Measurements from ENCODE around the gene AP1M1. TPM values are rescaled to one million over a fixed set of nuclear protein-coding genes. Genes with fewer than 3 reads are reported as not detected.

Gene AP1M1
- total RNA-seq, 1 experiment from 2014 or later: 30.3 TPM

DNA sequence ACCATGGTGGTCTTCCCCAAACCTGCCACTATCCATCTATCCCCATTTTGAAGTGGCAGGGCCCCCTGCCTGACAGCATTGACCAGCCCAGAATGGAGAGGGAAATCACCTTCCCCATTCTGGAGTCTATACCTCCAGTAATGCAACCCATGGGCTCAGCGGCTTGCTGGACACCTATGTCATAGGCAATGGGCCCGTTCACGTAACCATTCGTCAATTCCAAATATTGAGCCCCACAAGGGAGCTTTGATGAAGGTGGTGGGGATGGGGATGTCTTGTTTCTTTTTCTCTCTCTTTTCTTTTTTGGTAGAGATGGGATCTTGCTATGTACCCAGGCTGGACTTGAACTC is 63.1 kb downstream of the AP1M1 start:
- Histone ChIP-seq H3K9ac (ENCODE audit: extremely low read depth, insufficient read length, low read length) (no peak overlapping the region), H3T11ph (ENCODE audit: low read length) (no peak overlapping the region), H3K23ac (ENCODE audit: insufficient read length, low read depth, low read length) (no peak overlapping the region), H4K5ac (ENCODE audit: insufficient read length, low read depth, low read length) (no peak overlapping the region), H4K91ac (ENCODE audit: insufficient read length, low read depth, low read length) (no peak overlapping the region), H3K14ac (ENCODE audit: insufficient read depth, low read length) (no peak overlapping the region), H4K8ac (replicated peaks; ENCODE audit: insufficient read length, low read depth, low read length) (no peak overlapping the region), H3K56ac (ENCODE audit: insufficient read length, low read depth, low read length) (no peak overlapping the region), H3K18ac (ENCODE audit: insufficient read length, low read depth, low read length) (no peak overlapping the region), H2BK5ac (ENCODE audit: insufficient read length, low read length) (no peak overlapping the region), H3K23me2 (ENCODE audit: insufficient read length, low read depth, low read length, poor library complexity, severe bottlenecking) (no peaks in the 10 kb centered on the region), H3K27me3 (ENCODE audit: insufficient read depth, low read length) (no peaks in the 10 kb centered on the region), H3K4ac (ENCODE audit: low read depth, low read length) (no peak overlapping the region), H4K20me1 (ENCODE audit: control insufficient read depth, insufficient read depth, insufficient read length) (no peaks in the 10 kb centered on the region), H2BK120ac (ENCODE audit: low read depth, low read length, poor library complexity, severe bottlenecking) (no peak overlapping the region), H2BK12ac (ENCODE audit: insufficient read length, low read depth, low read length) (no peak overlapping the region), H2BK15ac (ENCODE audit: low read depth, low read length) (no peak overlapping the region), H2AK5ac (ENCODE audit: insufficient read length, low read length) (no peak overlapping the region), H3K79me1 (ENCODE audit: insufficient read depth, low read depth, low read length, poor library complexity, severe bottlenecking) (no peaks in the 10 kb centered on the region), H2BK20ac (ENCODE audit: low read depth, low read length, poor library complexity, severe bottlenecking) (no peak overlapping the region), H3K27ac (ENCODE audit: insufficient read length, low read depth, low read length) (no peak overlapping the region), H2AFZ (ENCODE audit: low read length) (no peak overlapping the region), H3K4me2 (ENCODE audit: insufficient read depth, insufficient read length, low read length) (no peak overlapping the region), H3K9me3 (ENCODE audit: control insufficient read depth, low read depth, low read length) (no peaks in the 10 kb centered on the region), H3K4me1 (ENCODE audit: insufficient read depth, low read length) (no peaks in the 10 kb centered on the region), H3K79me2 (ENCODE audit: insufficient read depth, low read length) (no peaks in the 10 kb centered on the region)
- Mint-ChIP-seq H3K9me3 (no peaks in the 10 kb centered on the region), H3K27me3 (ENCODE audit: low read depth) (peaks cover 2% of the 10 kb centered on the region; the same call in 1 of the 2 replicates), H3K4me1 (peaks cover 0 to 16% of the 10 kb centered on the region in 2 experiments; a peak in 2 of 4 replicates), H3K27ac (no peak overlapping the region), H3K4me3 (no peak overlapping the region), H3K36me3 (ENCODE audit: insufficient read depth in 1 of 3, low read depth in 3 of 3) (no peaks in the 10 kb centered on the region; a peak in 1 of 7 replicates)
- DNase-seq: no peak
- TF ChIP-seq, protein P1, sequence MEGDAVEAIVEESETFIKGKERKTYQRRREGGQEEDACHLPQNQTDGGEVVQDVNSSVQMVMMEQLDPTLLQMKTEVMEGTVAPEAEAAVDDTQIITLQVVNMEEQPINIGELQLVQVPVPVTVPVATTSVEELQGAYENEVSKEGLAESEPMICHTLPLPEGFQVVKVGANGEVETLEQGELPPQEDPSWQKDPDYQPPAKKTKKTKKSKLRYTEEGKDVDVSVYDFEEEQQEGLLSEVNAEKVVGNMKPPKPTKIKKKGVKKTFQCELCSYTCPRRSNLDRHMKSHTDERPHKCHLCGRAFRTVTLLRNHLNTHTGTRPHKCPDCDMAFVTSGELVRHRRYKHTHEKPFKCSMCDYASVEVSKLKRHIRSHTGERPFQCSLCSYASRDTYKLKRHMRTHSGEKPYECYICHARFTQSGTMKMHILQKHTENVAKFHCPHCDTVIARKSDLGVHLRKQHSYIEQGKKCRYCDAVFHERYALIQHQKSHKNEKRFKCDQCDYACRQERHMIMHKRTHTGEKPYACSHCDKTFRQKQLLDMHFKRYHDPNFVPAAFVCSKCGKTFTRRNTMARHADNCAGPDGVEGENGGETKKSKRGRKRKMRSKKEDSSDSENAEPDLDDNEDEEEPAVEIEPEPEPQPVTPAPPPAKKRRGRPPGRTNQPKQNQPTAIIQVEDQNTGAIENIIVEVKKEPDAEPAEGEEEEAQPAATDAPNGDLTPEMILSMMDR (conservative IDR thresholded peaks at IDR 0.05): no peak
- WGBS (ENCODE audit: extremely low coverage, insufficient read length, low lambda C conversion rate): no CpG with 5 or more reads among the region's 4 CpGs

Measured in H9 (cell line).